Measurements from ENCODE around the gene RPP30.

- no peak for TF ChIP-seq EZH2phosphoT487 (IDR thresholded peaks at IDR 0.05; ENCODE audit: low read depth)
- TF ChIP-seq CTCF (IDR thresholded peaks at IDR 0.05; ENCODE audit: low read depth, low read length): no peak
Observed at GRCh38 chr10:90939648-90940047, 67.9 kb downstream of the RPP30 start.
